Breast epithelium (tissue), 3 donors: Measurements from ENCODE around the gene ACTL10.

Source experiments
- POLR2A ChIP-seq: fragments of 450-650 bp; IDR thresholded peaks from one replicate; pipeline ENCODE4 v1.6.1; 2016; ENCODE audit warnings: antibody characterized with exemption, mild to moderate bottlenecking, moderate library complexity
- POLR2AphosphoS5 ChIP-seq, 3 donors: sonication (generic); formaldehyde crosslinking; IDR thresholded peaks; one replicate each; pipeline ENCODE4 v1.6.1; 2017; ENCODE audit warnings: antibody characterized with exemption in 3 of 3
- TF ChIP-seq, protein P1 (sequence below), 3 donors: fragments of 450-650 bp; IDR thresholded peaks; one replicate each; pipeline ENCODE4 v1.5.1; 2016 to 2017; ENCODE audit warnings: antibody characterized with exemption in 3 of 3, mild to moderate bottlenecking in 3 of 3, moderate library complexity in 3 of 3

DNA sequence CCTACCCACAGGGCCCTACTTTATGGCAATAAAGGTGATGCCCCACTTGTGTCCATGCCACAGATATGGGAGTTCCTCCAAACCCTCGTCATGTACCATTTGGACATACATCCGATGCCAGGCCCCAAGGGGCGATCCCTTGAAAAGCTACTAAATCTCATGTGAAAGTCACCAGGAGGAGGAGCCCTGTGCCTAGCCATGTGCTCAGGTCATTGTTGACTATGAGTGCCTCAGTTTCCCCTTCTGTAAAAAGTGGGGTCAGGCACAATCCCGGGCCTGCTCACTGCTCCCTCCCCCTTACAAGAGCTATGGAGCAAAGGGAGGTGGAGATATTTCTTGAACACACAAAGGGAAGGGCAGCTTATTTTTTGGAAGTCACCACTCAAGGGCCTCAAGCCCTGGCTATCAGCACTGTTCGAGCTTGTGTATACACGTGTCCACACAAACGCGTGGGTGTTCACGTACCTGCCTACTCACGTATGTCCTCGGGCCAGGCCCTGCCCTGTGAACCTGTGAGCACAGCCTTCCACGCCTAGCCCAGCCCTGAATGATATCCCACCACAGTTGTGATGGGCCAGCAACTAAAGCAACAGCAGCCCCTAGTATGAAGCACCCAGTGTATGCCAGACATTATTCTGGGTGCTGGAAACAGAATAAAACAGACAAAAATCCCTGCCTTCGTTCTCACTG is 1.9 kb downstream of the ACTL10 start:
- TF ChIP-seq, protein P1, sequence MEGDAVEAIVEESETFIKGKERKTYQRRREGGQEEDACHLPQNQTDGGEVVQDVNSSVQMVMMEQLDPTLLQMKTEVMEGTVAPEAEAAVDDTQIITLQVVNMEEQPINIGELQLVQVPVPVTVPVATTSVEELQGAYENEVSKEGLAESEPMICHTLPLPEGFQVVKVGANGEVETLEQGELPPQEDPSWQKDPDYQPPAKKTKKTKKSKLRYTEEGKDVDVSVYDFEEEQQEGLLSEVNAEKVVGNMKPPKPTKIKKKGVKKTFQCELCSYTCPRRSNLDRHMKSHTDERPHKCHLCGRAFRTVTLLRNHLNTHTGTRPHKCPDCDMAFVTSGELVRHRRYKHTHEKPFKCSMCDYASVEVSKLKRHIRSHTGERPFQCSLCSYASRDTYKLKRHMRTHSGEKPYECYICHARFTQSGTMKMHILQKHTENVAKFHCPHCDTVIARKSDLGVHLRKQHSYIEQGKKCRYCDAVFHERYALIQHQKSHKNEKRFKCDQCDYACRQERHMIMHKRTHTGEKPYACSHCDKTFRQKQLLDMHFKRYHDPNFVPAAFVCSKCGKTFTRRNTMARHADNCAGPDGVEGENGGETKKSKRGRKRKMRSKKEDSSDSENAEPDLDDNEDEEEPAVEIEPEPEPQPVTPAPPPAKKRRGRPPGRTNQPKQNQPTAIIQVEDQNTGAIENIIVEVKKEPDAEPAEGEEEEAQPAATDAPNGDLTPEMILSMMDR (IDR thresholded peaks at IDR 0.05): no peak
- TF ChIP-seq POLR2A (no peak), POLR2AphosphoS5 (IDR thresholded peaks at IDR 0.05) (no peak)
